Measurements from ENCODE around the gene ALK. TPM values are rescaled to one million over a fixed set of nuclear protein-coding genes. Genes with fewer than 3 reads are reported as not detected.

Gene ALK
- total and polyA plus RNA-seq, 10 of the 15 experiments (the other 5 are each of a cell fraction or from before 2014, with no cell fraction given): 0.11 TPM; not detected in 9

- TF ChIP-seq SP1 (IDR thresholded peaks at IDR 0.05; ENCODE audit: low read depth, low read length) (no peak), BHLHE40 (IDR thresholded peaks at IDR 0.05; ENCODE audit: borderline replicate concordance in 1 of 2, low read depth in 2 of 2, low read length in 1 of 2) (no peak), PAX5 (IDR thresholded peaks at IDR 0.05; ENCODE audit: borderline replicate concordance, low read depth, low read length) (no peak), TCF7 (IDR thresholded peaks at IDR 0.05; ENCODE audit: borderline replicate concordance) (no peak), CREB1 (IDR thresholded peaks at IDR 0.05; ENCODE audit: low read depth) (no peak), POLR2A (IDR thresholded peaks at IDR 0.05; ENCODE audit: low read depth, low read length) (no peak), CHD4 (IDR thresholded peaks at IDR 0.05) (no peak), ZSCAN29 (IDR thresholded peaks at IDR 0.05) (no peak), RUNX3 (IDR thresholded peaks at IDR 0.05; ENCODE audit: low read length) (no peak), USF2 (IDR thresholded peaks at IDR 0.05; ENCODE audit: borderline replicate concordance, low read depth, low read length) (no peak), E2F4 (IDR thresholded peaks at IDR 0.05; ENCODE audit: low read depth, low read length) (no peak), MTA3 (IDR thresholded peaks at IDR 0.05; ENCODE audit: borderline replicate concordance, low read length) (no peak), EED (IDR thresholded peaks at IDR 0.05; ENCODE audit: low read depth) (no peak)
- TF ChIP-seq, protein P1, sequence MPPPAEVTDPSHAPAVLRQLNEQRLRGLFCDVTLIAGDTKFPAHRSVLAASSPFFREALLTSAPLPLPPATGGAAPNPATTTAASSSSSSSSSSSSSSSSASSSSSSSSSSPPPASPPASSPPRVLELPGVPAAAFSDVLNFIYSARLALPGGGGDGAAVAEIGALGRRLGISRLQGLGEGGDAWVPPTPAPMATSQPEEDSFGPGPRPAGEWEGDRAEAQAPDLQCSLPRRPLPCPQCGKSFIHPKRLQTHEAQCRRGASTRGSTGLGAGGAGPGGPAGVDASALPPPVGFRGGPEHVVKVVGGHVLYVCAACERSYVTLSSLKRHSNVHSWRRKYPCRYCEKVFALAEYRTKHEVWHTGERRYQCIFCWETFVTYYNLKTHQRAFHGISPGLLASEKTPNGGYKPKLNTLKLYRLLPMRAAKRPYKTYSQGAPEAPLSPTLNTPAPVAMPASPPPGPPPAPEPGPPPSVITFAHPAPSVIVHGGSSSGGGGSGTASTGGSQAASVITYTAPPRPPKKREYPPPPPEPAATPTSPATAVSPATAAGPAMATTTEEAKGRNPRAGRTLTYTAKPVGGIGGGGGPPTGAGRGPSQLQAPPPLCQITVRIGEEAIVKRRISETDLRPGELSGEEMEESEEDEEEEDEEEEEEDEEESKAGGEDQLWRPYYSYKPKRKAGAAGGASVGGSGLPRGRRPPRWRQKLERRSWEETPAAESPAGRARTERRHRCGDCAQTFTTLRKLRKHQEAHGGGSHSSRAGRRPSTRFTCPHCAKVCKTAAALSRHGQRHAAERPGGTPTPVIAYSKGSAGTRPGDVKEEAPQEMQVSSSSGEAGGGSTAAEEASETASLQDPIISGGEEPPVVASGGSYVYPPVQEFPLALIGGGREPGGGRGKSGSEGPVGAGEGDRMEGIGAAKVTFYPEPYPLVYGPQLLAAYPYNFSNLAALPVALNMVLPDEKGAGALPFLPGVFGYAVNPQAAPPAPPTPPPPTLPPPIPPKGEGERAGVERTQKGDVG (CRISPR knock-in tag; IDR thresholded peaks at IDR 0.05): no peak
- no peak for ATAC-seq
- ChIA-PET SMC1A (ENCODE audit: uncharacterized antibody, unreplicated experiment) (no interaction called here), CTCF (no interaction called here), POLR2A (no interaction called here), RAD21 (ENCODE audit: unreplicated experiment) (no interaction called here)
- FAIRE-seq: no peak
- no TSS peak for BruUV-seq (replicated peaks)
- peaks cover 0 to 3% of the 10 kb centered on the region in 2 experiments; a peak in 1 of 4 replicates for H3K27me3 ChIP-seq (replicated peaks in 1 of 2; ENCODE audit: control insufficient read depth in 2 of 2, insufficient read depth in 2 of 2, low read length in 1 of 2)
- H4K20me1 ChIP-seq (ENCODE audit: control insufficient read depth, insufficient read depth): no peaks in the 10 kb centered on the region
- H2AFZ ChIP-seq (ENCODE audit: control insufficient read depth, low read depth, low read length): no peak overlapping the region
- H3K27ac ChIP-seq (ENCODE audit: control insufficient read depth, insufficient read depth): no peak overlapping the region
- in situ Hi-C loops (cut with MboI) (no loop called here), intact Hi-C loops (cut with micrococcal nuclease; ENCODE audit: unreplicated experiment) (no loop called here)
- 0% methylated on average over 1 of the region's 1 CpG for WGBS (ENCODE audit: insufficient coverage, insufficient replicate concordance, low lambda C conversion rate, missing lambda C conversion rate)
- H3K79me2 ChIP-seq (ENCODE audit: control insufficient read depth, insufficient read depth, low read length): no peaks in the 10 kb centered on the region
- no peak overlapping the region for H3K4me2 ChIP-seq (ENCODE audit: control insufficient read depth, insufficient read depth)
- H3K36me3 ChIP-seq (ENCODE audit: control insufficient read depth in 2 of 2, insufficient read depth in 2 of 2, low read length in 1 of 2): no peaks in the 10 kb centered on the region
- no peaks in the 10 kb centered on the region for H3K4me1 ChIP-seq (ENCODE audit: control insufficient read depth, insufficient read depth, low read length)
- H3K4me3 ChIP-seq: no peak overlapping the region
- no peaks in the 10 kb centered on the region for H3K9me3 ChIP-seq (replicated peaks; ENCODE audit: control insufficient read depth, insufficient read depth, low read length)
- H3K9ac ChIP-seq (ENCODE audit: control insufficient read depth, insufficient read depth, low read length): no peak overlapping the region
- DNase-seq (ENCODE audit: low read depth, low spot score): no peak
Measured at GRCh38 chr2:29518646-29519337, 402.6 kb downstream of the ALK start.

All from GM12878 (cell line).